Aorta (tissue), 5 donors: ENCODE results near the gene HIPK1. TPM values are rescaled to one million over a fixed set of nuclear protein-coding genes. Genes with fewer than 3 reads are reported as not detected.
"Not testable (repeated sequence)": the region's sequence is repeated elsewhere in the genome, so short reads cannot be mapped to it uniquely, and the experiment has no call there.

Experiments used
- ATAC-seq: fragments of 200-7000 bp; cut with Tn5 transposase; one replicate; pipeline ENCODE4 v1.9.1; 2022; ENCODE audit warnings: moderate library complexity; ENCODE audit not compliant: low FRiP score
- DNase-seq, 2 donors: peaks; one replicate each; pipeline ENCODE4 v3.0.0-alpha.2; 2020
- H3K27ac ChIP-seq, 2 donors: one replicate each; pipeline ENCODE4 v1.5.1; 2013; ENCODE audit warnings: low read length in 2 of 2, mild to moderate bottlenecking in 2 of 2, moderate library complexity in 2 of 2, control low read depth in 1 of 2, inconsistent platforms in 1 of 2, low read depth in 1 of 2
- H3K27me3 ChIP-seq, 2 donors: one replicate each; pipeline ENCODE4 v1.6.1; 2013; ENCODE audit warnings: control low read depth in 1 of 2, low read length in 1 of 2, mild to moderate bottlenecking in 1 of 2, moderate library complexity in 1 of 2; ENCODE audit not compliant: insufficient read depth in 2 of 2, control insufficient read depth in 1 of 2
- H3K36me3 ChIP-seq, 2 donors: one replicate each; pipeline ENCODE4 v1.6.1; 2013; ENCODE audit warnings: control low read depth in 1 of 2, low read length in 1 of 2, mild to moderate bottlenecking in 1 of 2; ENCODE audit not compliant: insufficient read depth in 2 of 2, control insufficient read depth in 1 of 2
- H3K4me1 ChIP-seq, 2 donors: one replicate each; pipeline ENCODE4 v1.6.1; 2013; ENCODE audit warnings: low read length in 2 of 2, control low read depth in 1 of 2, mild to moderate bottlenecking in 1 of 2, moderate library complexity in 1 of 2; ENCODE audit not compliant: insufficient read depth in 2 of 2, control insufficient read depth in 1 of 2
- H3K4me3 ChIP-seq, 2 donors: one replicate each; pipeline ENCODE4 v1.5.1; 2013; ENCODE audit warnings: low read length in 2 of 2, control low read depth in 1 of 2, mild to moderate bottlenecking in 1 of 2
- H3K9me3 ChIP-seq: one replicate; pipeline ENCODE4 v1.6.1; 2013; ENCODE audit warnings: mild to moderate bottlenecking, low read length; ENCODE audit not compliant: control insufficient read depth
- WGBS, 2 donors: extraction: QIAGEN DNeasy Blood & Tissue Kit; methylation state at CpG; one replicate each; pipeline ENCODE4 v1.1.7; 2013; 5-methylcytosine and 5-hydroxymethylcytosine counted together
- intact Hi-C, 2 donors: fragments of 100-400 bp; cut with DNase I; formaldehyde crosslinking; loops; one replicate each; pipeline versions ENCODE4 v1.14.2 to v1.15.0; 2022
- polyA plus RNA-seq, 2 donors: library from polyadenylated mRNA; stranded (reverse); fragments of 200-250 nt; gene quantifications; one replicate each; pipeline ENCODE4 v1.2.3, GENCODE V29; 2013
- total RNA-seq, 2 donors: library from RNA; stranded (reverse); fragmentation: NEBNext Ultra II Directional; extraction: Animal tissue kit (Norgen Biotek cat#: 25700); gene quantifications; one replicate each; pipeline ENCODE4 v1.2.1, GENCODE V29; 2021
- donor health status: healthy with polysubstance abuse.
- donor health status: Bipolar disorder and iron deficiency.
- donor health status: DM: no; HTN: no; CAD: no.
- donor health status: DM: no; HTN: no; CAD: no.
- donor health status: DM: yes; HTN: yes; CAD: no.

The HIPK1 gene
- total and polyA plus RNA-seq, 4 donors = 14.9 to 75.3 (median 45.4) TPM

DNA sequence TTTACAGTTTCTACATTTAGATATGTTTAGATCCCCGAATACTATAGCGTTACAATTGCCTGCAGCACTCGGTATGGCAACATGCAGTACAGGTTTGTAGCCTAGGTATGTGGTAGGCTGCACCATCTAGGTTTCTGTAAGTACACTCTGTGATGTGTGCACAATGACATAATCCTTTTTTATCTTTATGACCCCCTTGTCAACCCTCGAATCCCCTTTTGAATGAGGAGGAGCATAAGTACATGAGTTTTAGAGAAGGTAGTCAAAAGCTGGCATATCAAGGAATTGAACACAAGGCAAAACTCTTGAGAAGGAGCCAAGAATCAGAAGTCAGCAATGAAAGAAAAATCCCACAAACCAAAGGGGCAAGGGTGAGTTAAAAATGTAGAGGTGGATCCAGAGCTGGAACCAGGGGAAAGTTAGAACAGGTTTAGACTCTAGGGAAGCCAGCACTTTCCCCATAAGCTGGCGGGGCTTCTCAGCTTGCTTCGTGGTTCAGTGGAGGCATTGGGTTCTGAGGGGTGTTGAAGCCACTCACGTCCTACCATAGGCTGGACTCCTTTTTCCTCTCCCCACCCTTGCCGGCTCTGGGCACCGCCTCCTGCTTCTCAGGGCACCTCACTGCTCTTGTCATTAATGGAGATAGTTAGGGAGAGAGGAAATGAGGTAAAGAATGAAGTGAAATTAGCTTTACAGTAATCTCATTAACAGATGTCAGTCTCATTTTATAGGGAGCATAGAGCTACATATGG lies 81.5 kb downstream of the HIPK1 start:
- no peak for ATAC-seq
- 50 to 53% methylated on average over 9 of the region's 9 CpGs for WGBS, 2 donors
- no peaks in the 10 kb centered on the region for H3K36me3 ChIP-seq
- H3K27ac ChIP-seq = no peak overlapping the region
- no peaks in the 10 kb centered on the region for H3K9me3 ChIP-seq
- no peaks in the 10 kb centered on the region for H3K27me3 ChIP-seq
- no peaks in the 10 kb centered on the region for H3K4me1 ChIP-seq
- DNase-seq = no peak
- intact Hi-C loops = loop anchor here in 1 of 2 donors (10.0 kb wide), 1 partner anchor 154 kb away; no protein-coding TSS in a partner anchor
- H3K4me3 ChIP-seq = no peak overlapping the region

- no peaks in the 10 kb centered on the region for H3K27me3 ChIP-seq
- no peak overlapping the region for H3K4me3 ChIP-seq
- intact Hi-C loops = loop anchor here in 1 of 2 donors (10.0 kb wide), 1 partner anchor 153 kb away; no protein-coding TSS in a partner anchor
- DNase-seq = no peak
- H3K36me3 ChIP-seq = no peaks in the 10 kb centered on the region
- no peak overlapping the region for H3K27ac ChIP-seq
- H3K4me1 ChIP-seq = no peaks in the 10 kb centered on the region
- H3K9me3 ChIP-seq = no peaks in the 10 kb centered on the region
- no peak for ATAC-seq
These were observed 82.7 kb downstream of the HIPK1 start for GRCh38 chr1:114011796-114012195.

DNA sequence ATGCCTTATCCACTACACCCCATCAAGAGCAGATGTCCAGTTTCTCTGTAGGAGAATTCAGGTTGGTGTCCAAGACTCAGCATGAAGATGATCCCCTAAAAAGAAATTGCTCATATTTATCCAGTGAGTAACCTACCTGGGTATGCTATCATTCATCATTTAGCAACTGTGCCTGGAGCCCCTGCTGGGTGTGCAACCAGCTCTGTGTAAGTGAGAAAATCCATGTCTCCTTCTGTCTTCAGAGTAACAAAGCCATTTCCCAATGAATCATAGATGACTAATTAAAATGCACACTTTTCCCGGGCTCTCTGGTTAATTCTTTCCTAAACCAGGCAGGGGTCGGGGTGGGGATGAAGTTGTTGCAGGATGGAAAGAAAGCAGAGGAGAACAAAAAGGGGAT lies 86.0 kb downstream of the HIPK1 start:
- ATAC-seq = no peak
- H3K4me3 ChIP-seq = no peak overlapping the region
- H3K36me3 ChIP-seq = no peaks in the 10 kb centered on the region
- DNase-seq = no peak
- intact Hi-C loops = loop anchor here in 1 of 2 donors (10.0 kb wide), 1 partner anchor 150 kb away; no protein-coding TSS in a partner anchor
- no peaks in the 10 kb centered on the region for H3K9me3 ChIP-seq
- no peaks in the 10 kb centered on the region for H3K27me3 ChIP-seq
- 46 to 53% methylated on average over 2 of the region's 2 CpGs for WGBS, 2 donors
- H3K4me1 ChIP-seq = no peaks in the 10 kb centered on the region
- H3K27ac ChIP-seq = no peak overlapping the region

GRCh38 chr1:114019724-114020123 lies 90.6 kb downstream of the HIPK1 start:
- DNase-seq, H3K27me3 ChIP-seq, H3K4me1 ChIP-seq, H3K9me3 ChIP-seq, H3K36me3 ChIP-seq, H3K4me3 ChIP-seq, ATAC-seq, H3K27ac ChIP-seq: not testable (repeated sequence)
- intact Hi-C loops = loop anchor here in 1 of 2 donors (10.0 kb wide), 1 partner anchor 145 kb away; no protein-coding TSS in a partner anchor
- WGBS, 2 donors = 92% methylated on average over 3 of the region's 3 CpGs

DNA sequence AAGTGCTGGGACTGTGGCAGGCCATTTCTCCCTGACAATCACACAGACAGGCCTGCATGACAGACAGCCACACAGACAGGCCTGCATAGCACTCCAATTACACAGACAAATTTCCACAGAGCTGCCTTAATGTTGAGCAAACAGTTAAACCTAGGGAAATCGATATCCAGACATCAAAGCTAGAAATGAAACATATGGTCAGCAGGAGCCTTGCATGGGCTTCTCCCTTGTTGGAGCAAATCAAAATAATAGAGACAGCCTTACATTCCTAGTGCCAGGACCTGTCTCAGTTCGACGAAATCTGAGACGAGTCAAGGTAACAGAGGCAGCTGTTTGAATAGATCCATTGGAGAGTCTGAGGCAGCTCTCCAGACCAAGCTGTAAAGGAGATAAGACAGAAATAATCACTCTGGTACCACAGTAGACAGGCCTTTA lies 92.6 kb downstream of the HIPK1 start:
- H3K27me3 ChIP-seq = no peaks in the 10 kb centered on the region

GRCh38 chr1:114022877-114023276 lies 93.8 kb downstream of the HIPK1 start:
- Histone ChIP-seq H3K4me1 (no peaks in the 10 kb centered on the region), H3K9me3 (no peaks in the 10 kb centered on the region), H3K4me3 (no peak overlapping the region), H3K36me3 (no peaks in the 10 kb centered on the region), H3K27me3 (no peaks in the 10 kb centered on the region), H3K27ac (no peak overlapping the region)
- WGBS, 2 donors = 96 to 99% methylated on average over 2 of the region's 2 CpGs
- intact Hi-C loops = no loop called here
- ATAC-seq (no peak), DNase-seq (no peak)

More for the DNA sequence above, 92.6 kb downstream of the HIPK1 start:
- no peak for ATAC-seq
- Histone ChIP-seq H3K27ac (no peak overlapping the region), H3K4me3 (no peak overlapping the region), H3K36me3 (no peaks in the 10 kb centered on the region), H3K9me3 (no peaks in the 10 kb centered on the region), H3K4me1 (no peaks in the 10 kb centered on the region)
- DNase-seq = no peak
- WGBS, 2 donors = 46 to 51% methylated on average over 4 of the region's 4 CpGs
- intact Hi-C loops = no loop called here

DNA sequence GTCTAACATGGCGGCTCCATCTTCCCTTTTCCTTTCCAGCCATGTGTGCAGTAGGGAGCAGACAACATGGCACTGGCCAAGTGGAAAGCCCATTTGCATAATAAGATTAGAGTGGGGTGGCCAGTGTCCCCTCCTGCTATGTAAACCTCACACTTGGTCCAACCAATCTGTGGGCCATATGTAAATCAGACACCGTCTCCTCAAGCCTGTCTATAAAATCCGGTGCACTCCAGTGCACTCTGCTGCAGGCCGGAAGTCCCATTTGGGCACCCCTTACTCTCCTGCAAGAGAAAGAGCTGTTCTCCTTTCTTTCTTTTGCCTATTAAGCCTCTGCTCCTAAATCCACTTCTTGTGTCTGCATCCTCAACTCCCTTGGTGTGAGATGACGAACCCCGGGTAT lies 94.3 kb downstream of the HIPK1 start:
- ATAC-seq = no peak
- H3K36me3 ChIP-seq = no peaks in the 10 kb centered on the region
- no peaks in the 10 kb centered on the region for H3K27me3 ChIP-seq
- H3K4me3 ChIP-seq = no peak overlapping the region
- no peaks in the 10 kb centered on the region for H3K4me1 ChIP-seq
- no peak for DNase-seq
- H3K9me3 ChIP-seq = no peaks in the 10 kb centered on the region
- WGBS, 2 donors = 62 to 75% methylated on average over 6 of the region's 6 CpGs
- intact Hi-C loops = no loop called here
- H3K27ac ChIP-seq = no peak overlapping the region

- DNase-seq (no peak), ATAC-seq (no peak)
- H3K36me3 ChIP-seq = no peaks in the 10 kb centered on the region
- WGBS, 2 donors = 74 to 75% methylated on average over 6 of the region's 6 CpGs
- H3K9me3 ChIP-seq = no peaks in the 10 kb centered on the region
- no peaks in the 10 kb centered on the region for H3K4me1 ChIP-seq
- no peaks in the 10 kb centered on the region for H3K27me3 ChIP-seq
- intact Hi-C loops = no loop called here
- H3K4me3 ChIP-seq = no peak overlapping the region
- no peak overlapping the region for H3K27ac ChIP-seq
These were observed 94.9 kb downstream of the HIPK1 start for GRCh38 chr1:114024049-114024448.
